ENCODE measurements around the gene MRGPRX4.
"Not testable (repeated sequence)": the region's sequence is repeated elsewhere in the genome, so short reads cannot be mapped to it uniquely, and the experiment has no call there.

Gene MRGPRX4

DNA sequence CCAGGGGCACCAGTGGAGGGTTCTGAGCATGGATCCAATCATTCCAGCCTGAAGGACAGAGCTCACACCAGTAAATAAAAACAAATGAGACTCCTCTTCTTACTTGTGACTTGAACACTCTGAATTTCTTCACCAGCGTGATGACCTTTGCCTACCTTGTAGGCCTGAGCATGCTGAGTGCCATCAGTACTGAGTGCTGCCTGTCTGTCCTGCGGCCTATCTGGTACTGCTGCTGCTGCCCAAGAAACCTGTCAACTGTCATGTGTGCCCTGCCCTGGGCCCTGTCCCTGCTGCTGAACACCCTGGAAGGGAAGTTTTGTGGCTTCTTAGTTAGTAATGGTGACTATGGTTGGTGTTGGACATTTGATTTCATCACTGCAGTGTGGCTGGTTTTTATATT, 23.9 kb downstream of the MRGPRX4 start:
- no peaks in the 10 kb centered on the region for H4K20me1 ChIP-seq (ENCODE audit: insufficient read depth, low read length, poor library complexity, severe bottlenecking)
- H3K9me3 ChIP-seq (ENCODE audit: insufficient read depth, low read depth, low read length), result no peaks in the 10 kb centered on the region
- H3K9me2 ChIP-seq (replicated peaks; ENCODE audit: low read depth, low read length), result no peaks in the 10 kb centered on the region
- TF ChIP-seq EZH2phosphoT487 (IDR thresholded peaks at IDR 0.05; ENCODE audit: borderline replicate concordance) (no peak), CTCF (conservative IDR thresholded peaks at IDR 0.05; ENCODE audit: low read length) (no peak)
- no peak overlapping the region for H3K4me3 ChIP-seq (ENCODE audit: low read length, poor library complexity, severe bottlenecking)
- no peak overlapping the region for H3K9ac ChIP-seq (ENCODE audit: low read depth, low read length, poor library complexity, severe bottlenecking)
- no peaks in the 10 kb centered on the region for H3K4me1 ChIP-seq (ENCODE audit: insufficient read depth, low read length, poor library complexity, severe bottlenecking)
- H3K79me2 ChIP-seq (ENCODE audit: insufficient read depth, low read length), result no peaks in the 10 kb centered on the region
- H3K27me3 ChIP-seq (ENCODE audit: insufficient read depth, low read length, poor library complexity, severe bottlenecking), result peaks cover 82% of the 10 kb centered on the region
- H3K4me2 ChIP-seq (ENCODE audit: low read depth, low read length, poor library complexity, severe bottlenecking), result no peak overlapping the region
- H2AFZ ChIP-seq (ENCODE audit: low read length), result no peak overlapping the region
- H3F3A ChIP-seq (ENCODE audit: low read depth), result no peaks in the 10 kb centered on the region
- no peaks in the 10 kb centered on the region for H3K36me3 ChIP-seq (ENCODE audit: insufficient read depth, low read length)

DNA sequence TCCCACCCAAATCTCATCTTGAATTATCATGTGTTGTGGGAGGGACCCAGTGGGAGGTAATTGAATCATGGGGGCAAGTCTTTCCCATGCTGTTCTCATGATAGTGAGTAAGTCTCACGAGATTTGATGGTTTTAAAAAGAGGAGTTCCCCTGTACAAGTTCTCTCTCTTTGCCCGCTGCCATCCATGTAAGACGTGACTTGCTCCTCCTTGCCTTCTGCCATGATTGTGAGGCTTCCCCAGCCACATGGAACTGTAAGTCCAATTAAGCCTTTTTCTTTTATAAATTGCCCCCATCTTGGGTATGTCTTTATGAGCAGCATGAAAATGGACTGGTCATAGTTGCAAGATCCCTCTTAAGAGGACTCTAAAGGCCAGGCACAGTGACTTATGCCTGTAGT, 25.1 kb downstream of the MRGPRX4 start:
- not testable (repeated sequence) for H3K9me2 ChIP-seq (replicated peaks; ENCODE audit: low read depth, low read length); H4K20me1 ChIP-seq (ENCODE audit: insufficient read depth, low read length, poor library complexity, severe bottlenecking); H3K4me2 ChIP-seq (ENCODE audit: low read depth, low read length, poor library complexity, severe bottlenecking); H3F3A ChIP-seq (ENCODE audit: low read depth); H3K9me3 ChIP-seq (ENCODE audit: insufficient read depth, low read depth, low read length); H3K36me3 ChIP-seq (ENCODE audit: insufficient read depth, low read length); H2AFZ ChIP-seq (ENCODE audit: low read length); H3K4me3 ChIP-seq (ENCODE audit: low read length, poor library complexity, severe bottlenecking); H3K79me2 ChIP-seq (ENCODE audit: insufficient read depth, low read length); H3K4me1 ChIP-seq (ENCODE audit: insufficient read depth, low read length, poor library complexity, severe bottlenecking); H3K9ac ChIP-seq (ENCODE audit: low read depth, low read length, poor library complexity, severe bottlenecking)
- H3K27me3 ChIP-seq (ENCODE audit: insufficient read depth, low read length, poor library complexity, severe bottlenecking), result peaks cover 89% of the 10 kb centered on the region

DNA sequence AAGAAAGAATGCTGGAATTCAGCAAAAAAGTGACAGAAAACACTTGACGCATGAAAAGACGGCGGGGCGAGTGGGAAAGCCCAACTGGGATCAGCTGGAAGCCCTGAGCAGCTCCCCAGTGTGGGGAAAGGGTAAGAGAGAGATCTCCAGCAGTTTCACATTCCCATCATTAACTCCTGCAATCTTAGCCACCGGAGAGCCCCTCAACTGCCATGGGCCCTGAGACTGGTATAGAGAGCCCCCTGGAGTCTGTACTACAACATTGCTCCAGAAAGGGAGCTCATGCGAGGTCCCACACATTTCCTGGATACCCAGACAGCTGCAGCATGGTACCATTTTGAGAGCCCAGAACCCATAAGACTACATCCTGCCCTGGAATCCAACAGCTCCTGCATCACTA, 31.1 kb downstream of the MRGPRX4 start:
- no peak overlapping the region for H3K4me3 ChIP-seq (ENCODE audit: low read length, poor library complexity, severe bottlenecking)
- H3K4me1 ChIP-seq (ENCODE audit: insufficient read depth, low read length, poor library complexity, severe bottlenecking), result no peaks in the 10 kb centered on the region
- TF ChIP-seq EZH2phosphoT487 (IDR thresholded peaks at IDR 0.05; ENCODE audit: borderline replicate concordance), result no peak
- TF ChIP-seq CTCF (conservative IDR thresholded peaks at IDR 0.05; ENCODE audit: low read length), result peak; percentile 70
- H3K9me3 ChIP-seq (ENCODE audit: insufficient read depth, low read depth, low read length), result no peaks in the 10 kb centered on the region
- H3K9me2 ChIP-seq (replicated peaks; ENCODE audit: low read depth, low read length), result no peaks in the 10 kb centered on the region
- no peaks in the 10 kb centered on the region for H3F3A ChIP-seq (ENCODE audit: low read depth)
- no peak overlapping the region for H3K4me2 ChIP-seq (ENCODE audit: low read depth, low read length, poor library complexity, severe bottlenecking)
- no peak overlapping the region for H2AFZ ChIP-seq (ENCODE audit: low read length)
- no peaks in the 10 kb centered on the region for H3K79me2 ChIP-seq (ENCODE audit: insufficient read depth, low read length)
- no peaks in the 10 kb centered on the region for H4K20me1 ChIP-seq (ENCODE audit: insufficient read depth, low read length, poor library complexity, severe bottlenecking)
- H3K9ac ChIP-seq (ENCODE audit: low read depth, low read length, poor library complexity, severe bottlenecking), result no peak overlapping the region
- peaks cover 81% of the 10 kb centered on the region for H3K27me3 ChIP-seq (ENCODE audit: insufficient read depth, low read length, poor library complexity, severe bottlenecking)
- H3K36me3 ChIP-seq (ENCODE audit: insufficient read depth, low read length), result no peaks in the 10 kb centered on the region

DNA sequence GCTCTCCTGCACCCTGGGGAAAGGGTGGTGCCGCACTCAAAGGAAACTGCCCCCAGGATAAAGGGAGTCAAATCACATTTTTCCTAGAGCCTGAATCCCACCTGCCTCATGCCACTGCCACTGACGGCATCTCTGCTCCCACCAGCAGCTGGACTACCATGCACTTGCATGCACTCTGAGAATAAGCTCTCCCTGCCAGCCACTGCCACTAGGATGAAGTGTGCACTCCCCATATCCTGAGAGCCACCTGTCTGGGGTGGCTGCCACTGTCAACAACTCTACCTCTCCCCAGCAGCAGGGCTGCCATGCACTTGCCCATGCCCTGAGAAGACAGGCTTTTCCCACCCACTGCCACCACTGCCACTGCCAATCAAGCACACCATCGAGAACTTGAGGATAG, 31.6 kb downstream of the MRGPRX4 start:
- Histone ChIP-seq H3K9ac (ENCODE audit: low read depth, low read length, poor library complexity, severe bottlenecking) (no peak overlapping the region), H4K20me1 (ENCODE audit: insufficient read depth, low read length, poor library complexity, severe bottlenecking) (no peaks in the 10 kb centered on the region), H2AFZ (ENCODE audit: low read length) (no peak overlapping the region), H3K79me2 (ENCODE audit: insufficient read depth, low read length) (no peaks in the 10 kb centered on the region), H3K36me3 (ENCODE audit: insufficient read depth, low read length) (no peaks in the 10 kb centered on the region), H3K27me3 (ENCODE audit: insufficient read depth, low read length, poor library complexity, severe bottlenecking) (peaks cover 81% of the 10 kb centered on the region), H3K9me2 (replicated peaks; ENCODE audit: low read depth, low read length) (no peaks in the 10 kb centered on the region), H3F3A (ENCODE audit: low read depth) (no peaks in the 10 kb centered on the region), H3K9me3 (ENCODE audit: insufficient read depth, low read depth, low read length) (no peaks in the 10 kb centered on the region), H3K4me2 (ENCODE audit: low read depth, low read length, poor library complexity, severe bottlenecking) (no peak overlapping the region), H3K4me1 (ENCODE audit: insufficient read depth, low read length, poor library complexity, severe bottlenecking) (no peaks in the 10 kb centered on the region), H3K4me3 (ENCODE audit: low read length, poor library complexity, severe bottlenecking) (no peak overlapping the region)
- TF ChIP-seq CTCF (conservative IDR thresholded peaks at IDR 0.05; ENCODE audit: low read length) (no peak), EZH2phosphoT487 (IDR thresholded peaks at IDR 0.05; ENCODE audit: borderline replicate concordance) (no peak)
